GM20000 (cell line): ENCODE results near the gene TECPR1.

Source experiments
- DNase-seq: peaks from one replicate; pipeline ENCODE4 v3.0.0; 2012; ENCODE audit warnings: low spot score
- TF ChIP-seq, protein P1 (sequence below): IDR thresholded peaks from 2 replicates; pipeline ENCODE4 v1.5.1; 2012; ENCODE audit warnings: mild to moderate bottlenecking, control low read depth; ENCODE audit errors: extremely low read depth, missing control alignments

The TECPR1 gene

DNA sequence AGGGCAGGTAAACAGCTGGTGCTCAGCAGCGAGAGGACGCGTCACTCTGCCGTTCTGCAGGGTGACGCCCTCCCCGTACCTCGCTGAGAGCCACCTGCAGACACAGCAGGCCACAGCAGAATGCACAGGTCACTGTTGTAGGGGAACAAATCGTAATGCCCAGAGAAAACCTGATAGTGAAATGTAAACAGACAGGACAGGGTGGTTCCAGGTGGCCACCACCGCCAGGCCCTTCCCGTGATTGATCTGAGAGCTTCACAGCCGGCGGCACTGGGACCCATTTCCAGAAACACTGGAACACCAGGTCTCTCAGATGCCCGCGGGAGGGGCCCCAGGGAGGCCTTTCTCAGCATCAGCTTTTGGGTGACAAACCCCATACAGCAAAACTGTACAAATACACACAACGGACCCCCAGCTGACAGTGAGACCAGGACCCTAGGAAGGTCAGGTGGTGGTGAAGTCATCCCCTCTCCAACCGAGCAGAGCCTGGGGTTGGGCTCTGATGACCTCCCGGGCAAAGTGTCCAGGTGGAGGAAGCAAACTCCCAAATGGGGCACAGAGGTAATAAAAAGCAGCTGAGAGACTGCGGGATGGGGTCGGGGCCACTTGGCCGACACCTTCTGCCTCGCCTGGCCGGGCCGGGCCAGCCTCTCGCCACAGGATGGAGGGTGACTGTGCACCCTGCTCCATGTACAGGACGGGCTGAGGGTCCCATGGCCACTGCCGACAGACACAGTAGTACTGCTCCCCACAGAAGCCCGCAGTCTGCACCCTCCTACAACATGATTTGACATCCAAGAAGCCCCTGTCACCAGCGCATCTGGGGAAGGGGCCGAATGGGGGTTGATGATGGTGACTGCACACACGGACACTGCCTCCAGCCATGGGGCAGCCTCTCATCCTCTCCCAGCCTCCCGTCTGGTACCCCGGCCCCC, 36.2 kb downstream of the TECPR1 start:
- TF ChIP-seq, protein P1, sequence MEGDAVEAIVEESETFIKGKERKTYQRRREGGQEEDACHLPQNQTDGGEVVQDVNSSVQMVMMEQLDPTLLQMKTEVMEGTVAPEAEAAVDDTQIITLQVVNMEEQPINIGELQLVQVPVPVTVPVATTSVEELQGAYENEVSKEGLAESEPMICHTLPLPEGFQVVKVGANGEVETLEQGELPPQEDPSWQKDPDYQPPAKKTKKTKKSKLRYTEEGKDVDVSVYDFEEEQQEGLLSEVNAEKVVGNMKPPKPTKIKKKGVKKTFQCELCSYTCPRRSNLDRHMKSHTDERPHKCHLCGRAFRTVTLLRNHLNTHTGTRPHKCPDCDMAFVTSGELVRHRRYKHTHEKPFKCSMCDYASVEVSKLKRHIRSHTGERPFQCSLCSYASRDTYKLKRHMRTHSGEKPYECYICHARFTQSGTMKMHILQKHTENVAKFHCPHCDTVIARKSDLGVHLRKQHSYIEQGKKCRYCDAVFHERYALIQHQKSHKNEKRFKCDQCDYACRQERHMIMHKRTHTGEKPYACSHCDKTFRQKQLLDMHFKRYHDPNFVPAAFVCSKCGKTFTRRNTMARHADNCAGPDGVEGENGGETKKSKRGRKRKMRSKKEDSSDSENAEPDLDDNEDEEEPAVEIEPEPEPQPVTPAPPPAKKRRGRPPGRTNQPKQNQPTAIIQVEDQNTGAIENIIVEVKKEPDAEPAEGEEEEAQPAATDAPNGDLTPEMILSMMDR: no peak

DNA sequence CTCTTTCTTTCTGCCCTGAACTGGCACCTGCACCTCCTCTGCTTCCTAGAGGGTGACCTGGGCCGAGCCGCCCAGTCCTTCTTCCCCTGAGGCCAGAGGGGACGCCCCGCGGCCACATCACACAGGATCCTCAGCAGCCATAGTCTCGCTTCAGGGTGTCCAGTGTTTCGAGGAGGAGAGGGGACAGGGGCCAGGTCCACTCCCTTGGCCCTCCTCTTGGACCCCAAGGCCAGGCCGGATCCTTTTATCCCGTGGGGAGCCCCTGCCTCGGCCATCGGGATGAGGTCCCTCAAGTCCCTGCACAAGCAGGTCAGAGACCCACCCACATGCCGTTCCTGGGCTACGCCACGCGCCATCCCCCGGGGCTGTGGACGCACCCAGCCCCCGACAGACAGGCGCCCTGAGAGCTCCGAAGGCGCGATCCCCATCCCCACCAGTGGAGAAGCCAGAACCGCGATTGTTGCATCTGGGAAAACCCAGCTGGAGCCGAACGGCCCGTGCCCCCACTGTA, 37.2 kb downstream of the TECPR1 start:
- TF ChIP-seq, protein P1: no peak
- DNase-seq: peak; percentile 31

More for the DNA sequence above, 36.2 kb downstream of the TECPR1 start:
- DNase-seq: peak; percentile 26

DNA sequence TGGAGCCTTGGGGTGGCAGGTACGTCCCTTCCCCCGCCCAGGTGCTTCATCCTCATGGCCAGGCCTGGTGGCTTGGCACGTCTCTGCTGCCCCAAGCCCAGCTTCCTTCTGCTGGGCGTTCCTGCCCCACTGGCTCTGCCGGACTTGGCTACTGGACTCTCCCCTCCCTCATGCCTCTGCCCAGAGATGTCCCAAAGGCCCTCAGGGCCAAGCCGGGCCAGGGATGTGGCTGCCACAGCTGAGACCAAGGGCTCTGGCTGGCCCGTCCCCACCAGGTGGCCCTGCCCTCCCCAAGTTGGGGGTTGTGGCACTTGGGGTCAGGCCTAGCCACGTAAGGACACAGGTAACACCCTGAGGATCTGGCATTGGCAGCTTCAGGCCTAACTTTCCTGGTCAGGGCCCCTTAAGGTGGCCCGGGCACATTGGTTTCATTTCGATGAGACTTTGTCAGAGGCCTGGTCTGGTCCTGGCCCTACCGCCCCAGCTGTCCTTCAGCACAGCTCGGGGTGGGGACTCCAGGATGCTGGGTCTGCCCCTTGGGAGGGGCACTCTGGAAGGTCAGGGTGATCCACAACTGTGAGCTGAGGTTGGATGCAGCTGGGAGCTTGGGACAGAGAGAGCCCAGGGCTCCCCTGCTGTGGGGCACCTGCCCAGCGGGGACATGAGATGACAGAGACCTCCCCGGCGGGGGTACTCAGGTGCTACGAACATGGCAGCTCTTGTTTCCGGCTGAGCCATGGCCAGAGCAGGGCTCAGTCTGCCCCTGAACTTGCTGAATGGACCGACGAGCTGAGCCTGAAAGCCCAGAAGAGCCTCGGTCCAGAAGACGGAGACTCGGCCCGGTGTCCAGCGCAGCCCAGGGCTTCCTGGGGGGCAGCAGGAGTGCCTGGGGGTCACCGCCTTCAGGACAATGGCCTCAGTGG, 37.9 kb downstream of the TECPR1 start:
- peak; percentile 49 for DNase-seq
- TF ChIP-seq, protein P1: no peak

DNA sequence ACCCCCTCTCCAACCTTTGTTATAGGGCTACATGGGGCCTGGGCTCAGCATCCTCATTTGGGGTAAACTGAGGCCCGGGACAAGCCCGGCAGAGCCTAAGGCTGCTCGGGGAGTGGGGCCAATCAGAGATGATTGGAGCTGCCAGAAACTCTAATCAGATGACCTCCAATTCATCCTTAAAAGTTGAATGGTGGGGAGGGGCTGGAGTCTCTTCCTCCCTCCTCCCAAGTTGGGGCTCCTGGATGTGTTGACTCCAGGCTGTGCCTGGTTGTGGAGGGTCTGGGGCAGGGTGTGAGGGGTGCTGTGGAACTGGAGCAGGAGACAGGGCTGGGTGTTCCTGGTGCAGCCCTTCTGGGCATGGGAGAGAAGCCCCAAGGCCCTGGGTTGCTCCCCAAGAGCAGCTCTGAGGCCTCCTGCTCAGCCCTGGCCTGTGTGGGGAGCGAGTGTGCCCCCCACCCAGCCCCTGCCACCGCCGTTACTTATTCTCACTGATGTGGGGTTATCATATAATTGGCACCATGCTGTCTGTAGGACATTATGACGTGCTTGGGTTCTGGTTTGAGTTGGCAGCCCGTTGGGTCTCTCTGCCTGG, 38.6 kb downstream of the TECPR1 start:
- TF ChIP-seq, protein P1: no peak
- DNase-seq: peak; percentile 49

DNA sequence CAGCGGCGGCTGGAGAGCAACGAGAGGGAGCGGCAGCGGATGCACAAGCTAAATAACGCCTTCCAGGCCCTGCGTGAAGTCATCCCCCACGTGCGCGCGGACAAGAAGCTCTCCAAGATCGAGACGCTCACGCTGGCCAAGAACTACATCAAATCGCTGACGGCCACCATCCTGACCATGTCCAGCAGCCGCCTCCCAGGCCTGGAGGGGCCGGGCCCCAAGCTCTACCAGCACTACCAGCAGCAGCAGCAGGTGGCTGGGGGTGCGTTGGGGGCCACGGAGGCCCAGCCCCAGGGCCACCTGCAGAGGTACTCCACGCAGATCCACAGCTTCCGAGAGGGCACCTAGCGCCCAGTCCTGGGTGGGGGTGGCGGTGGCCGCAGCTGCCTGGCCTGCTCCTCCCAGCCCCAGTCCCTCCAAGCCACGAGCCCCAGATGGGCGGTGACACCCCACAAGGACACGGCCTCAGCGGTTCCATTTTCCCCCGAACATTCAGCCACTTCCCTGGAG, 39.4 kb downstream of the TECPR1 start:
- DNase-seq: peak; percentile 25
- TF ChIP-seq, protein P1: no peak

DNA sequence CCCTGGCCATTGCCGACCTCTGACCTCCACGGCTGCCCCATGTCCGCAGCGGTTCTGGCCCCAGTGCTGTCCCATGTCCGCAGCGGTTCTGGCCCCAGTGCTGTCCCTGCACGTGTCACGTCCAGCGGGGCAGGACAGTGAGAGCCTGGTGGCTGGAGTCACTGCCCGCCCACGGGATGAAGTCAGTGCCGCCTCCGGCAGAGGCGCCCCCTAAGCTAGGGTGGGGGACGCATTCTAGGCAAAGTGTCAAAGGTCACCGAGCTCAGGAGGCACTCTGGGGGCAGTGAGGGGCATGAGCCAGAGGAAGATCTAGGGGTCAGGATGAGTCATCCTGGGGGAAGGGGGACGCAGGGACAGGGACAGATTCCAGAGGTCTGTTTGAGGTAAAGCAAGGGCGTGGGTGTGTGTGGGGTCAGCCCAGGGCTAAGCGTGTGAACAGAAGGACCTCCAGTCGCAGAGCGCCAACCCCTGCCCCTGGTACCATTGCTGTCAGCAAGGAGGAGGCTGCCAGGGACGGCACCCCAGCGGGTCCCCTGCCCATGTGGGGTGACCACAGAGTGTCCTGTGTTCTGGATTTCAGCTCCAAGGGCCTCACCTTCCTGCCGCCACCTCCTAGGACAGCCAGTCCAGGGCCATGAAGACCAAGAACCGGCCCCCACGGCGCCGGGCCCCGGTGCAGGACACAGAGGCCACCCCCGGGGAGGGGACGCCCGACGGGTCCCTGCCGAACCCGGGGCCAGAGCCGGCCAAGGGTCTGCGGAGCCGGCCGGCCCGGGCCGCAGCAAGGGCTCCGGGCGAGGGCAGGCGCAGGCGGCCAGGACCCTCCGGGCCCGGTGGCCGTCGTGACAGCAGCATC, 40.1 kb downstream of the TECPR1 start:
- DNase-seq: peak; percentile 41
- TF ChIP-seq, protein P1: no peak
